Fibroblast of skin of right quadriceps (primary cell): ENCODE data around the gene CD3D.

Source experiments
- DNase-seq: peaks from one replicate; pipeline ENCODE4 v3.0.0-alpha.2; 2013

Gene CD3D

GRCh38 chr11:118342503-118343161 is at the start of gene CD3D:
Gene CD3D, minus strand, starts transcription at chr11:118342705. Its CDS starts 98 bp downstream, at chr11:118342607.
- DNase-seq, result no peak

GRCh38 chr11:118383657-118384056 is 41.2 kb upstream of the CD3D start:
- no peak for DNase-seq

- DNase-seq, result no peak
Measured at GRCh38 chr11:118382954-118383353, 40.4 kb upstream of the CD3D start.

- DNase-seq, result no peak
Measured at GRCh38 chr11:118380571-118380970, 38.1 kb upstream of the CD3D start.

GRCh38 chr11:118379497-118379896 is 37.0 kb upstream of the CD3D start:
- DNase-seq, result no peak

- DNase-seq, result no peak
Measured at GRCh38 chr11:118375978-118376377, 33.5 kb upstream of the CD3D start.

GRCh38 chr11:118374729-118375128 is 32.2 kb upstream of the CD3D start:
- no peak for DNase-seq

- DNase-seq, result no peak
Measured at GRCh38 chr11:118373871-118374270, 31.4 kb upstream of the CD3D start.

GRCh38 chr11:118373263-118373662 is 30.8 kb upstream of the CD3D start:
- no peak for DNase-seq

- no peak for DNase-seq
Measured at GRCh38 chr11:118370774-118371173, 28.3 kb upstream of the CD3D start.

GRCh38 chr11:118366287-118366686 is 23.8 kb upstream of the CD3D start:
- DNase-seq, result no peak

GRCh38 chr11:118364956-118365615 is 22.6 kb upstream of the CD3D start:
- DNase-seq, result no peak

- peak; percentile 92 for DNase-seq
Measured at GRCh38 chr11:118359295-118359958, 16.9 kb upstream of the CD3D start, which contains the start of gene UBE4A. Gene UBE4A, plus strand, starts transcription at chr11:118359600. Its CDS starts 5,481 bp downstream, at chr11:118365081.

GRCh38 chr11:118358071-118358470 is 15.6 kb upstream of the CD3D start:
- DNase-seq, result peak; percentile 8

GRCh38 chr11:118353084-118353710 is 10.7 kb upstream of the CD3D start:
- peak; percentile 15 for DNase-seq

- no peak for DNase-seq
Measured at GRCh38 chr11:118349475-118349874, 7.0 kb upstream of the CD3D start.

GRCh38 chr11:118343981-118344515 is 1.5 kb upstream of the CD3D start, which contains the start of gene CD3G:
Gene CD3G, plus strand, starts transcription at chr11:118344344. Its CDS starts 80 bp downstream, at chr11:118344424.
- DNase-seq, result no peak

- no peak for DNase-seq
Measured at GRCh38 chr11:118343248-118343647, 743 bp upstream of the CD3D start.

GRCh38 chr11:118341815-118342489 is 553 bp downstream of the CD3D start:
- DNase-seq, result no peak

GRCh38 chr11:118341261-118341660 is 1.2 kb downstream of the CD3D start:
- no peak for DNase-seq

GRCh38 chr11:118340449-118340848 is 2.1 kb downstream of the CD3D start:
- no peak for DNase-seq

- no peak for DNase-seq
Measured at GRCh38 chr11:118339281-118339961, 3.1 kb downstream of the CD3D start.
